Neutrophil (primary cell): ENCODE data around the gene RNF208.
A peak's percentile ranks its signal among the peaks of the same experiment; 100 is the strongest.
"Not testable (repeated sequence)": the region's sequence is repeated elsewhere in the genome, so short reads cannot be mapped to it uniquely, and the experiment has no call there.

ENCODE experiments used
- H3K27ac ChIP-seq: fragments of 200-600 bp; sonication (generic); 2 replicates; pipeline ENCODE4 v1.5.1; 2016; ENCODE audit warnings: mild to moderate bottlenecking, moderate library complexity
- H3K27me3 ChIP-seq: fragments of 200-600 bp; sonication (generic); 2 replicates; pipeline ENCODE4 v1.6.0; 2016; ENCODE audit warnings: mild to moderate bottlenecking
- H3K36me3 ChIP-seq: fragments of 200-600 bp; sonication (generic); 2 replicates; pipeline ENCODE4 v1.5.1; 2017
- H3K4me1 ChIP-seq, 2 experiments: fragments of 200-600 bp in 1 of 2; sonication (generic) in 1 of 2; 1 replicate in 1 of 2; 2 replicates in 1 of 2; pipeline versions ENCODE4 v1.5.1 to v1.6.1; 2013 to 2016; ENCODE audit warnings: low read depth in 1 of 2, low read length in 1 of 2, mild to moderate bottlenecking in 1 of 2, moderate library complexity in 1 of 2; ENCODE audit not compliant: control insufficient read depth in 1 of 2, insufficient read depth in 1 of 2
- H3K4me3 ChIP-seq, 2 experiments: fragments of 200-600 bp in 1 of 2; sonication (generic) in 1 of 2; 1 replicate in 1 of 2; 2 replicates in 1 of 2; pipeline ENCODE4 v1.5.1; 2013 to 2016; ENCODE audit warnings: low read depth in 1 of 2, low read length in 1 of 2, mild to moderate bottlenecking in 1 of 2, moderate library complexity in 1 of 2
- H3K9me3 ChIP-seq: fragments of 200-600 bp; sonication (generic); 2 replicates; pipeline ENCODE4 v1.5.1; 2016
- TF ChIP-seq, protein P1 (sequence below): fragments of 200-600 bp; sonication (generic); IDR thresholded peaks from 2 replicates; pipeline ENCODE4 v1.5.1; 2016; ENCODE audit warnings: antibody characterized with exemption

The RNF208 gene

DNA sequence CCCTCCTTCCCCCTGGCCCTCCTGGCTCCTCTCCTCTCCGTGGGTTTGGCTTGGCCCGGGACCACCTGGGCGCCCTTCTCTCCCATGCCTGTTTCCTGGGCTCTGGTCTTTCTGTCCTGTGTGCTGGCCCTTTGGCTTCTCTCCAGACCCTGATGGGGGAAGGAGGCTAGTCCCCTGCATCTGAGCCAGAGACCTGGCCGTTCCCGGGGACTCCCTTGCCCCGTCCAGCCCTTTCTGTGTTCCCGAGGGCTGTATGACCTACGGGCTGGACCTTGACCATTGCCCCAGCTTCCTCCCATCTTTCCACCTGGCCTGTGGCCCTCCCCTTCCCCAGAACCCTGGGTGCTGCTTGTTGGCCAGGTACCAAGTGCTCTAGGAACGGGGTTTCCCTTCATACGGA lies 41.5 kb upstream of the RNF208 start:
- no peak overlapping the region for H3K4me3 ChIP-seq
- no peaks in the 10 kb centered on the region for H3K9me3 ChIP-seq
- H3K27me3 ChIP-seq, result no peaks in the 10 kb centered on the region
- no peak overlapping the region for H3K27ac ChIP-seq
- H3K36me3 ChIP-seq, result peaks cover 60% of the 10 kb centered on the region
- no peaks in the 10 kb centered on the region for H3K4me1 ChIP-seq
- TF ChIP-seq, protein P1, sequence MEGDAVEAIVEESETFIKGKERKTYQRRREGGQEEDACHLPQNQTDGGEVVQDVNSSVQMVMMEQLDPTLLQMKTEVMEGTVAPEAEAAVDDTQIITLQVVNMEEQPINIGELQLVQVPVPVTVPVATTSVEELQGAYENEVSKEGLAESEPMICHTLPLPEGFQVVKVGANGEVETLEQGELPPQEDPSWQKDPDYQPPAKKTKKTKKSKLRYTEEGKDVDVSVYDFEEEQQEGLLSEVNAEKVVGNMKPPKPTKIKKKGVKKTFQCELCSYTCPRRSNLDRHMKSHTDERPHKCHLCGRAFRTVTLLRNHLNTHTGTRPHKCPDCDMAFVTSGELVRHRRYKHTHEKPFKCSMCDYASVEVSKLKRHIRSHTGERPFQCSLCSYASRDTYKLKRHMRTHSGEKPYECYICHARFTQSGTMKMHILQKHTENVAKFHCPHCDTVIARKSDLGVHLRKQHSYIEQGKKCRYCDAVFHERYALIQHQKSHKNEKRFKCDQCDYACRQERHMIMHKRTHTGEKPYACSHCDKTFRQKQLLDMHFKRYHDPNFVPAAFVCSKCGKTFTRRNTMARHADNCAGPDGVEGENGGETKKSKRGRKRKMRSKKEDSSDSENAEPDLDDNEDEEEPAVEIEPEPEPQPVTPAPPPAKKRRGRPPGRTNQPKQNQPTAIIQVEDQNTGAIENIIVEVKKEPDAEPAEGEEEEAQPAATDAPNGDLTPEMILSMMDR, result no peak

DNA sequence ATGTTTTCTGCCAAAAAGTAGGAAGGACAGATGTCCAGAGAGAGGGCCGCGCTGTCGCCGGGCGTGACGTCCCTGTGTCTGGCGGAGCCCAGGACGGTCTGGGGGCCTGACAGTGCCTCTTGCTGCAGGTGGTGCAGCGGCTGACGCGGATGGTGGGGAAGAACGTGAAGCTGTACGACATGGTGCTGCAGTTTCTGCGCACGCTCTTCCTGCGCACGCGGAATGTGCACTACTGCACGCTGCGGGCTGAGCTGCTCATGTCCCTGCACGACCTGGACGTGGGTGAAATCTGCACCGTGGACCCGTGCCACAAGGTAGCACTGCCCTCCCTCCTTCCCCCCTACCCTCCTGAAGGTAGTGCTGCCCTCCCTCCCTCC lies 40.9 kb upstream of the RNF208 start:
- Histone ChIP-seq H3K9me3 (no peaks in the 10 kb centered on the region), H3K4me1 (no peaks in the 10 kb centered on the region), H3K4me3 (no peak overlapping the region), H3K27me3 (no peaks in the 10 kb centered on the region), H3K27ac (no peak overlapping the region), H3K36me3 (peaks cover 54% of the 10 kb centered on the region)
- TF ChIP-seq, protein P1, result no peak

DNA sequence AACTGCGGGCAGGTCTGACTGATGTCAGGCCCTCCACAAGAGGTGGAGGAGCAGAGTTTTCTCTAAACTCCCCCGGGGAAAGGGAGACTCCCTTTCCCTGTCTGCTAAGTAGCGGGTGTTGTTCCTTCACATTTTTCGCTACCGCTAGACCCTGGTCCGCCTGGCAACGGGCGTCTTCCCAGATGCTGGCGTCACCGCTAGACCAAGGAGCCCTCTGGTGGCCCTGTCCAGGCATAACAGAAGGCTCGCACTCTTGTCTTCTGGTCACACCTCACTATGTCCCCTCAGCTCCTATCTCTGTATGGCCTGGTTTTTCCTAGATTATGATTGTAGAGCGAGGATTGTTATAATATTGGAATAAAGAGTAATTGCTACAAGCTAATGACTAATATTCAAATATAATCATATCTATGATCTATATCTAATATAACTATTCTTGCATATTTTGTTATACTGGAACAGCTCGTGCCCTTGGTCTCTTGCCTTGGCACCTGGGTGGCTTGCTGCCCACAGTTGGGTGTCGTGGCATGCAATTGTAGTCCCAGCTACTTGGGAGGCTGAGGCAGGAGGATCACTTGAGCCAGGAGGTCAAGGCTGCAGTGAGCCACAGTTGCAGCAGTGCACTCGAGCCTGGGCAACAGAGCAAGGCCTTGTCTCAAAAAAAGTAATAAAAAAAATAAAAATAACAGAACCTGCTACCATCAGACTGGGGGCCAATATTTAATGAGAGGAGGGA lies 40.3 kb upstream of the RNF208 start:
- H3K27me3 ChIP-seq, H3K4me1 ChIP-seq, H3K4me3 ChIP-seq, H3K9me3 ChIP-seq, H3K27ac ChIP-seq: not testable (repeated sequence)
- peaks cover 48% of the 10 kb centered on the region for H3K36me3 ChIP-seq

DNA sequence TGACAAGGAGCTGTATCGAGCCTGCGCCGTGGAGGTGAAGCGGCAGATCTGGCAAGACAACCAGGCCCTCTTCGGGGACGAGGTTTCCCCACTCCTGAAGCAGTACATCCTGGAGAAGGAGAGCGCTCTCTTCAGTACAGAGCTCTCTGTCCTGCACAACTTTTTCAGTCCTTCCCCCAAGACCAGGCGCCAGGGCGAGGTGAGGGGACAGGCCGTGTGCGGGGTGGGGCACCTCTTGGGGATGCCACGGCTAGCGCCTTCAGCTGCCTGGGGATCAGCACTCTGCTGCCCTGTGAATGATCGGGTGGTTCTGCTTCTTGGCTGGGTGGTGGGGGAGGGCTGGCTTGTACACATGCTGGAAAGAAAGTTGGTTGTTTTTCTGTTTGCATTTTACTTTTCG lies 34.8 kb upstream of the RNF208 start:
- H3K4me3 ChIP-seq, result peak overlapping the region in 1 of 2 experiments; percentile 99
- H3K4me1 ChIP-seq, result peaks cover 24 to 27% of the 10 kb centered on the region in 2 experiments
- no peaks in the 10 kb centered on the region for H3K9me3 ChIP-seq
- no peak overlapping the region for H3K27ac ChIP-seq
- TF ChIP-seq, protein P1, result no peak
- H3K27me3 ChIP-seq, result no peaks in the 10 kb centered on the region
- peaks cover 18% of the 10 kb centered on the region for H3K36me3 ChIP-seq

DNA sequence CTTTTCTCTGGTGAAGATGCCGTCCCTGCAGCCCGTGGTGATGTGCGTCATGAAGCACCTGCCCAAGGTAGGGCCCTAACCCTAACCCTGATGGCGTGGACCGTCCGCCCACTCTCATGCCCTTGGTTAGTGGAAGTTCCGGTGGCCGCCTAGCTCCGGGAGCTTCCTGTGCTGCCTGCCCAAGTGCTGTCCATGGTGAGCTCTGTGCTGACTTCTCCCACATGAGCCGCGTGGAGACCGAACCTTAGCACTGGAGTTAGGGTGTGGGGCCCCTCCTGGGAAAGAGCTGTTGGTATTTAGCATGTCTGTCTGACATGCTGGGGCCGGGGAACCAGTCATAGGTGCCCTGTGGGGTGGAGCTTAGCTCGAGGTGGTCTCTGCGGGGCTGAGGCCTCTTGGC lies 34.3 kb upstream of the RNF208 start:
- peak overlapping the region; percentile 93 to 99 for H3K4me3 ChIP-seq
- H3K27ac ChIP-seq, result no peak overlapping the region
- H3K27me3 ChIP-seq, result no peaks in the 10 kb centered on the region
- peaks cover 24 to 27% of the 10 kb centered on the region in 2 experiments for H3K4me1 ChIP-seq
- TF ChIP-seq, protein P1, result no peak
- H3K36me3 ChIP-seq, result peaks cover 18% of the 10 kb centered on the region
- H3K9me3 ChIP-seq, result no peaks in the 10 kb centered on the region

DNA sequence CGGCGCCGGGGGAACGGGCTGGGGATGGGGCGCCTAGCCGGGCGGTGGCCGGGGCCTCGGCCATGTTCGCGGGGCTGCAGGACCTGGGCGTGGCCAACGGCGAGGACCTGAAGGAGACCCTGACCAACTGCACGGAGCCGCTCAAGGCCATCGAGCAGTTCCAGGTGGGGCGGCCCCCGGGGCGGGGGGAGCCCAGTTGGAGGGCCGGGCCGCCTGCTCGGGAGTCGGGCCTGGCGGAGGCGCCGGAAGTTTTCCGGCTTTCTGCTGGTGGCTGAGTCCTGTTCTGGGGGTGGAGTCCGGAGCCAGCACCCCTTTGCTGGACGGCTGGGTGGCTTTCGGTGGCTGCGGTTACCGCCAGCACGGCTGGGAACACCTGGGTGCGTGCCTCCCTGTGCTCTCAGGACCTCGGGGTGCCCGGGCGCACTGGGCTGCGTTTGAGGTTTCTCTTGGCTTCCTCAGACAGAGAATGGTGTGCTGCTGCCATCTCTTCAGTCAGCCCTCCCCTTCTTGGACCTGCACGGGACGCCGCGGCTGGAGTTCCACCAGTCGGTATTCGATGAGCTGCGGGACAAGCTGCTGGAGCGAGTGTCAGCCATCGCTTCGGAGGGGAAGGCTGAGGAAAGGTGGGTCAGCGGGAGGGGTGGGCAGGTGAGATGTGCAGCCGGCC lies 33.5 kb upstream of the RNF208 start:
- peak overlapping the region; percentile 73 for H3K27ac ChIP-seq
- peak overlapping the region; percentile 93 to 99 for H3K4me3 ChIP-seq

More for the DNA sequence above, 33.5 kb upstream of the RNF208 start:
- Histone ChIP-seq H3K36me3 (peaks cover 18% of the 10 kb centered on the region), H3K4me1 (peaks cover 24 to 27% of the 10 kb centered on the region in 2 experiments), H3K9me3 (no peaks in the 10 kb centered on the region), H3K27me3 (no peaks in the 10 kb centered on the region)
- TF ChIP-seq, protein P1, result no peak
